ENCODE measurements around the gene RGL4. TPM values are rescaled to one million over a fixed set of nuclear protein-coding genes. Genes with fewer than 3 reads are reported as not detected.
"Not testable (repeated sequence)": the region's sequence is repeated elsewhere in the genome, so short reads cannot be mapped to it uniquely, and the experiment has no call there.

RGL4 gene
- total RNA-seq, 5 donors from 2014 or later (not counting 1 experiment from before 2014, with no cell fraction given), result 10.6 to 28.9 (median 13.8) TPM

DNA sequence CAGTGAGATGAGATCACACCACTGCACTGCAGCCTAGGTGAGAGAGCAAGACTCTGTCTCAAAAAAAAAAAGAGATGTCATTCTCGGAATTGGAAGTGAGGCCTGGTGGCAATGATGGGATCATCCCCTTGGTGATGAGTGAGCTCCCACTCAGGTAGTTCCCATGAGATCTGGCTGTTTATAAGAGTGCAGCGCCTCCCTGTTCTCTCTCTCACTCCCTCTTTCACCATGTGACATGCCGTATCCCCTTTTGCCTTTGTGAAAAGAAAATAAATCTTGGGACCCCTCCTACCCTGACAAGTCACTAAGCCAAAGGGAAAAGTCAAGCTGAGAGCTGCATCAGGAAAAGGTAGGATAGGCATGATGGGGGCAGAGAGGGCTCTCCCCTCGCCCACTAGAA lies 31.3 kb downstream of the RGL4 start:
- DNase-seq, result no peak
- POLR2A ChIA-PET, result interaction anchor here in 1 of 2 donors (0.6 kb wide), 1 partner anchor 9 kb away, joined by 3 read pairs; no protein-coding TSS in a partner anchor
- Histone ChIP-seq H3K27ac (ENCODE audit: low read length) (no peak overlapping the region), H3K4me3 (ENCODE audit: control insufficient read depth in 1 of 2, extremely low read depth in 1 of 2, low read length in 1 of 2) (no peak overlapping the region), H3K36me3 (ENCODE audit: control insufficient read depth in 2 of 2, extremely low read depth in 1 of 2, insufficient read depth in 1 of 2, low read length in 1 of 2) (no peaks in the 10 kb centered on the region), H3K27me3 (replicated peaks in 1 of 2; ENCODE audit: control insufficient read depth in 2 of 2, extremely low read depth in 1 of 2, insufficient read depth in 2 of 2, low read length in 1 of 2) (peaks cover 0 to 9% of the 10 kb centered on the region in 2 experiments), H3K9me3 (no peaks in the 10 kb centered on the region), H3K4me1 (ENCODE audit: control insufficient read depth in 1 of 2, extremely low read depth in 1 of 2, insufficient read depth in 2 of 2, low read length in 2 of 2) (peaks cover 2 to 5% of the 10 kb centered on the region in 2 experiments)
- H3K27me3 Mint-ChIP-seq, result peaks cover 3 to 5% of the 10 kb centered on the region in 2 donors
- CTCF ChIA-PET, result no interaction called here
- no peaks in the 10 kb centered on the region for H3K36me3 Mint-ChIP-seq
- H3K4me3 Mint-ChIP-seq, result no peak overlapping the region
- H3K4me1 Mint-ChIP-seq, result peaks cover 4 to 7% (median 4%) of the 10 kb centered on the region in 3 donors
- 86% methylated on average over 2 of the region's 4 CpGs for WGBS (ENCODE audit: insufficient coverage)
- H3K27ac Mint-ChIP-seq, result no peak overlapping the region
- ATAC-seq (replicated peaks in 1 of 4), result no peak
- H3K9me3 Mint-ChIP-seq, result no peaks in the 10 kb centered on the region

- Histone ChIP-seq H3K4me3 (ENCODE audit: control insufficient read depth in 1 of 2, extremely low read depth in 1 of 2, low read length in 1 of 2) (no peak overlapping the region), H3K9me3 (no peaks in the 10 kb centered on the region), H3K27ac (ENCODE audit: low read length) (no peak overlapping the region), H3K36me3 (ENCODE audit: control insufficient read depth in 2 of 2, extremely low read depth in 1 of 2, insufficient read depth in 1 of 2, low read length in 1 of 2) (no peaks in the 10 kb centered on the region), H3K27me3 (replicated peaks in 1 of 2; ENCODE audit: control insufficient read depth in 2 of 2, extremely low read depth in 1 of 2, insufficient read depth in 2 of 2, low read length in 1 of 2) (peaks cover 0 to 10% of the 10 kb centered on the region in 2 experiments), H3K4me1 (ENCODE audit: control insufficient read depth in 1 of 2, extremely low read depth in 1 of 2, insufficient read depth in 2 of 2, low read length in 2 of 2) (no peaks in the 10 kb centered on the region)
- H3K36me3 Mint-ChIP-seq, result no peaks in the 10 kb centered on the region
- ChIA-PET CTCF (interaction anchor here in 1 of 2 donors (0.6 kb wide), 1 partner anchor 31 kb away, joined by 3 read pairs; no protein-coding TSS in a partner anchor), POLR2A (no interaction called here)
- H3K9me3 Mint-ChIP-seq, result no peaks in the 10 kb centered on the region
- ATAC-seq (replicated peaks in 1 of 4) (no peak), DNase-seq (no peak)
- peaks cover 0 to 3% (median 1%) of the 10 kb centered on the region in 3 donors for H3K4me1 Mint-ChIP-seq
- peaks cover 3 to 5% of the 10 kb centered on the region in 2 donors for H3K27me3 Mint-ChIP-seq
- 100% methylated on average over 2 of the region's 2 CpGs for whole genome bisulfite sequencing (ENCODE audit: insufficient coverage)
- no peak overlapping the region for H3K27ac Mint-ChIP-seq
- no peak overlapping the region for H3K4me3 Mint-ChIP-seq
Measured at GRCh38 chr22:23722724-23723123, 31.9 kb downstream of the RGL4 start.

- DNase-seq; H3K4me1 Mint-ChIP-seq; ATAC-seq (replicated peaks in 1 of 4); H3K4me1 ChIP-seq (ENCODE audit: control insufficient read depth in 1 of 2, extremely low read depth in 1 of 2, insufficient read depth in 2 of 2, low read length in 2 of 2); H3K4me3 ChIP-seq (ENCODE audit: control insufficient read depth in 1 of 2, extremely low read depth in 1 of 2, low read length in 1 of 2); H3K27me3 Mint-ChIP-seq; H3K9me3 Mint-ChIP-seq; H3K4me3 Mint-ChIP-seq; H3K27ac Mint-ChIP-seq; H3K9me3 ChIP-seq; POLR2A ChIA-PET; H3K36me3 ChIP-seq (ENCODE audit: control insufficient read depth in 2 of 2, extremely low read depth in 1 of 2, insufficient read depth in 1 of 2, low read length in 1 of 2); CTCF ChIA-PET; H3K27ac ChIP-seq (ENCODE audit: low read length); H3K36me3 Mint-ChIP-seq: not testable (repeated sequence)
- H3K27me3 ChIP-seq (replicated peaks in 1 of 2; ENCODE audit: control insufficient read depth in 2 of 2, extremely low read depth in 1 of 2, insufficient read depth in 2 of 2, low read length in 1 of 2), result peaks cover 0 to 15% of the 10 kb centered on the region in 2 experiments
- WGBS (ENCODE audit: insufficient coverage), result 80% methylated on average over 1 of the region's 4 CpGs
Measured at GRCh38 chr22:23728108-23728507, 37.3 kb downstream of the RGL4 start.

DNA sequence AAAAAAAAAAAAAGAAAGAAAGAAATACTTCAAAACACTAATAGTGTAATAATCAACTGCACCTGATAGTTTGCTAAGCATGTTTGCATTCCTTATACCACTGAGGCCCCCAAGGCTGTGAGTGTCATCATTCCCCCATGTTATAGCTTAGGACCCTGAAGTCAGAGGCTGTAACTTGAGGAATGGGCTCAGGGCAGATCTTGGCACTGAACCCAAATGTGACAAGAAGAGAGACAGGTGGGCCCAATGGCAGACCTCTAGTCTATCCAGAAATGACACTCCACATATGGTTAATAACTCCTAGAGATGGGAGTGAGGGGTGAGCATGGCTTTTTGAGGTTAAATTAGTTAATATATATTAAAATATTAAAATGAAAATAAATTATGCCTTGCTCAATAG lies 46.9 kb downstream of the RGL4 start:
- H3K27me3 Mint-ChIP-seq, result no peaks in the 10 kb centered on the region
- DNase-seq, result no peak
- no peak overlapping the region for H3K4me3 ChIP-seq (ENCODE audit: control insufficient read depth in 1 of 2, extremely low read depth in 1 of 2, low read length in 1 of 2)
- H3K27me3 ChIP-seq (replicated peaks in 1 of 2; ENCODE audit: control insufficient read depth in 2 of 2, extremely low read depth in 1 of 2, insufficient read depth in 2 of 2, low read length in 1 of 2), result peaks cover 0 to 4% of the 10 kb centered on the region in 2 experiments
- no peaks in the 10 kb centered on the region for H3K36me3 Mint-ChIP-seq
- H3K4me1 ChIP-seq (ENCODE audit: control insufficient read depth in 1 of 2, extremely low read depth in 1 of 2, insufficient read depth in 2 of 2, low read length in 2 of 2), result no peaks in the 10 kb centered on the region
- ChIA-PET POLR2A (no interaction called here), CTCF (no interaction called here)
- no peaks in the 10 kb centered on the region for H3K4me1 Mint-ChIP-seq
- no peak overlapping the region for H3K4me3 Mint-ChIP-seq
- no peak overlapping the region for H3K27ac ChIP-seq (ENCODE audit: low read length)
- H3K9me3 Mint-ChIP-seq, result no peaks in the 10 kb centered on the region
- no peaks in the 10 kb centered on the region for H3K9me3 ChIP-seq
- no peak for ATAC-seq (replicated peaks in 1 of 4)
- no peak overlapping the region for H3K27ac Mint-ChIP-seq
- H3K36me3 ChIP-seq (ENCODE audit: control insufficient read depth in 2 of 2, extremely low read depth in 1 of 2, insufficient read depth in 1 of 2, low read length in 1 of 2), result no peaks in the 10 kb centered on the region

DNA sequence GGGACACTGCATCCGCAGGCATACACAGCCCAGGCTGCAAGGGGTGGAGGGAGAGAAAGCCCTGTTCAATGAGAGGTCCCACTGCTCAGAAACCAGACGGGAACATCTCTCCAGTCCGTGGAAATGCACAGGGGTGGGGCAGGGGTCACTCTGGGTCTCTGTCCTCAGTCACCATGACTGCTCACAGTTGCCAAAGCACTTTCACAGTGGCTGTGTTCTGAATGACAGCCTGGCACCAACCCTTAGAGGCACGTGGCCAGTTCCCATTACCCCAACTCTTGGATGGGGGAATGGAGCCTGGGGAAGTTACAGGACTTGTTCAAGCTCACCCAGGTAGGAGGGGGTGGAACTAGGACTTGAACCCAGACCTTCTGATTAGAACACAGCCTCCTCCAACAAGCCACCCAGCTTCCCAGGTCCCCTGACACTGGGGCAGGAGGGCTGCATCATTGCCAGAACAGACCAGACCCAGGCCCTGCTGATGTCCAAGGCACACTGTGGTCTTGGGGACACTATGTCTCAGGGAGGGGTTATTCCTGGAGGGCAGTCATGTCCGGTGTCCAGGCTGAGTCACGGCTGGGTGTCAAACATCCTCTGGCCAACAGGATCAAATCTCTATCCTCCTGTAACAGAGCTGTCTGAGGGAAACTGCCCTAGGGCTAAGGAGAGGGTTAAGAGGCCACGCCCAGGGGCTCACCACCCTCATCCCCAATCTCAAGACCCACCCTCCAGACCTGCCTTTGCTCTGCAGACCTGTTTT lies 51.9 kb downstream of the RGL4 start:
- Histone ChIP-seq H3K4me1 (ENCODE audit: control insufficient read depth in 1 of 2, extremely low read depth in 1 of 2, insufficient read depth in 2 of 2, low read length in 2 of 2) (no peaks in the 10 kb centered on the region), H3K9me3 (no peaks in the 10 kb centered on the region), H3K27me3 (replicated peaks in 1 of 2; ENCODE audit: control insufficient read depth in 2 of 2, extremely low read depth in 1 of 2, insufficient read depth in 2 of 2, low read length in 1 of 2) (no peaks in the 10 kb centered on the region), H3K27ac (ENCODE audit: low read length) (no peak overlapping the region), H3K4me3 (ENCODE audit: control insufficient read depth in 1 of 2, extremely low read depth in 1 of 2, low read length in 1 of 2) (no peak overlapping the region), H3K36me3 (ENCODE audit: control insufficient read depth in 2 of 2, extremely low read depth in 1 of 2, insufficient read depth in 1 of 2, low read length in 1 of 2) (peaks cover 4 to 17% of the 10 kb centered on the region in 2 donors)
- Mint-ChIP-seq H3K9me3 (peaks cover 0 to 11% (median 6%) of the 10 kb centered on the region in 3 donors), H3K27me3 (no peaks in the 10 kb centered on the region), H3K36me3 (peaks cover 22% of the 10 kb centered on the region), H3K4me1 (no peaks in the 10 kb centered on the region), H3K27ac (no peak overlapping the region), H3K4me3 (no peak overlapping the region)
- 82% methylated on average over 3 of the region's 7 CpGs for WGBS (ENCODE audit: insufficient coverage)
- ChIA-PET POLR2A (no interaction called here), CTCF (no interaction called here)
- DNase-seq, result no peak
- ATAC-seq (replicated peaks in 1 of 4), result no peak

DNA sequence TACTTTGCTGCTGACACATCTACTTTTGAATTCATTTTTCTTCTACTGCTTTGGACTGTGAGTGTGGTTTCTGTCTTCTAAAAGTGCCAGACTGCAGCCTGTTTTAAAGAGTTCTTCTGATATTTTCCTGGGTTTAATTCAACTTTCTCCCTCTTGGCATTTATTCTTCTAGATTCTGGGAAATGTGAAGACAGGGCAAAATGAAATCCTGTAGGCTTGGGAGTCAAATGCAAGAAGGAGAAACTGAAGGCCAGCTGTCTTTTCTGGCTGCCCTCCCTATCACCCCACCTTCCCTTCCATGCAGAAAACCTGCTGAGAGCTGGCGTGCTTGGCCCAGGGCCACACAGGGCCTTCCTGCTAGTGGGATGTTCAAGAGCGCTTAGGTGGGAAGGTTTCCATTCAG lies 52.5 kb downstream of the RGL4 start:
- peaks cover 22% of the 10 kb centered on the region for H3K36me3 Mint-ChIP-seq
- H3K9me3 Mint-ChIP-seq, result peaks cover 0 to 11% (median 6%) of the 10 kb centered on the region in 3 donors
- ChIA-PET POLR2A (no interaction called here), CTCF (no interaction called here)
- H3K4me3 Mint-ChIP-seq, result no peak overlapping the region
- H3K27me3 Mint-ChIP-seq, result no peaks in the 10 kb centered on the region
- Histone ChIP-seq H3K36me3 (ENCODE audit: control insufficient read depth in 2 of 2, extremely low read depth in 1 of 2, insufficient read depth in 1 of 2, low read length in 1 of 2) (peaks cover 4 to 17% of the 10 kb centered on the region in 2 donors), H3K27me3 (replicated peaks in 1 of 2; ENCODE audit: control insufficient read depth in 2 of 2, extremely low read depth in 1 of 2, insufficient read depth in 2 of 2, low read length in 1 of 2) (no peaks in the 10 kb centered on the region), H3K27ac (ENCODE audit: low read length) (no peak overlapping the region), H3K4me3 (ENCODE audit: control insufficient read depth in 1 of 2, extremely low read depth in 1 of 2, low read length in 1 of 2) (no peak overlapping the region), H3K4me1 (ENCODE audit: control insufficient read depth in 1 of 2, extremely low read depth in 1 of 2, insufficient read depth in 2 of 2, low read length in 2 of 2) (no peaks in the 10 kb centered on the region), H3K9me3 (no peaks in the 10 kb centered on the region)
- ATAC-seq (replicated peaks in 1 of 4) (no peak), DNase-seq (no peak)
- H3K27ac Mint-ChIP-seq, result no peak overlapping the region
- H3K4me1 Mint-ChIP-seq, result no peaks in the 10 kb centered on the region
- no CpG with 5 or more reads among the region's 2 CpGs for WGBS (ENCODE audit: insufficient coverage)

Measured in T-cell (primary cell).